Raji (cell line): ENCODE measurements around the gene PRR29.

Source experiments
- POLR2A ChIP-seq: IDR thresholded peaks from 2 replicates; pipeline ENCODE4 v1.6.1; 2011; ENCODE audit warnings: low read depth, low read length, control low read depth; ENCODE audit not compliant: insufficient read depth

Gene PRR29

DNA sequence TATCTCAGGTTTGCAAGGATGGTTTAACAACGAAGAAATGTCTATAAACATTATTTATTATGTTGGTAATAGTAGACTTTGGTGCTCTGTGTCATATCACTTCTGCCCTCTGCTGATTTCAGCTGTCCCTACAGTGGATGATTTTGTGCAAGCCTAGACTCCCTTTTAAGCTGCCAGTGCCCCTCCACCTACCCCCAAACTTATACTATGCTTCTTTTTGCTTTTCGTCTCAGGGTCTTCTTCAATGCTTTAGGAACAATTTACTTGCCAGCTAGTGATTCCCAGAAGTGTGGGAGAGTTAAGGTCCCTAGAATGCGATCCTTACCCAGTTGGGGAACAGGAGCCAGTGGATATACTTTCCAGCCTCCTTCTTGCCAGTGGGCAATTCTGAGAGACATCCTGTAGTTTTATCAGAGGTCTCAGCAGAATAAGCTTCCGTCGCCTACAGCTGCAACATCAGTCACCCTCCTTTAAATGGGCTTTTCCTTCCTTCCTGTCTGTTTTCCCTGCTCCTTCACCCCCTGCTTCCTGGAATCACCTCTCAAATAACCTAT is 18.2 kb downstream of the PRR29 start:
- TF ChIP-seq POLR2A, result no peak

DNA sequence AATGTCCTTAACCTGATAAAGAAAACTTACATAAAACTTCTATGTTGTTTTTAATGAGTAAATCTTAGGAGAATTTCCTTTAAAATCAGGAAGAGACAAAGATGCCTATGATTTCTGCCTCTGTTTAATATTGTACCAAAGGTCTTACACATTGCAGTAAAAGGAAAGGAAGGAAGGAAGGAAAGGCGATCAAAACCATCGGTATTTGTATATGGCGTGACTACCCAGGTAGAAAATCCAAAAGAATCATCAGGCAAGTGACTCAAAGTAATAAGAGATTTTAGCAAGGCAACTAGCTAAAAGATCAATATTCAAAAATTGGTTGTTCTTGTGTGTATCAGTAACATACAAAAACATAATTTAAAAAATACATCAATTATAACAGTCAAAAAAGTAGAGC is 18.8 kb downstream of the PRR29 start:
- no peak for TF ChIP-seq POLR2A

DNA sequence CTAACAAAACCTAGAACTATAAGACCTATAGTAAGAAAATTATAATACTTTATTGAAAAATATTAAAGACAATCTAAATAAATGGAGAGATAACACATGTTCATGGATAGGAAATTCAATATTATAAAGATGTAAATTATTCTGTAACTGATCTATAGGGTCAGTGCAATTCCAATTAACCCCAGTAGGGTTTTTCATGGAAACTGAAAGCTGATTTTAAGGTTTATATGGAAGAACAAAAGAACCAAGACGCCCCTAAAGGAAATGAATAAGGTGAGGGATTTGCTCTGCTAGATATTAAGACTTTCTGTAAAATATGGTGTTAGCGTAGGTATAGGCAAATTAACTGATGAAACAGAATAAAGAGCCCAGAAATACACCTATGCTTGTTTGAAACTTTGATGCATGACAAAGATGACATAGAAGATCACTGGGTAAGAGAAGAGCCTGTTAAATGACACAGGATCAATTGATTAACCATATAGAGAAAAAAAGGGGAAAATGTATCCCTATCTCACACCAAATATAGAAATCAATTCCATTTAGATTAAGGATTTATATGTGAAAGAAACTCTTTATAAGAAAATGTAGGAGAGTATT is 19.3 kb downstream of the PRR29 start:
- no peak for TF ChIP-seq POLR2A

- TF ChIP-seq POLR2A, result peak; percentile 93
Measured at GRCh38 chr17:64020056-64020766, 22.1 kb downstream of the PRR29 start, which contains the start of gene ICAM2. TSS of gene ICAM2 (minus strand) at chr17:64020633. CDS start at chr17:64006691, 13,942 bp downstream.

DNA sequence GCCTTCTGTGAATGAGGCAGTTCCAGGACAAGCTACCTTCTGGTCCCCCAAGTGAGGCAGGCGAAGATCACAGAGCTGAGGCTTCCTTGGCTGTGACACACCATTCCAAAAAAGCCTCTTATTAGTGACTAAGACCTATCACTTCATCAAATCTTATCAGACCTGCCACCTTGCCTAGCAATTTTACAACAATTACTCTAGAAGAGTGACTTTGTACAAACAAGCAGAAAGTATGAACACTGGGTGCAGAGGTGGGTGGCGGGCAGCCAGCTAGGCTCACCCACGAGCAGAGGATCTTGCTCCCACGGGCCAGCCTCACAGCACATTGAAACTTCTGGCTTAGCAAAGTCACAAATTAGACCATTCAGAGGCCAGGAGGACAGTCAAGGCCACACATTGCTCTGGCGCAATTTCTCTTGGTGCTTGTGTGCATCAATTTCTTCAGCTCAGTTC is 24.5 kb downstream of the PRR29 start:
- TF ChIP-seq POLR2A, result no peak

DNA sequence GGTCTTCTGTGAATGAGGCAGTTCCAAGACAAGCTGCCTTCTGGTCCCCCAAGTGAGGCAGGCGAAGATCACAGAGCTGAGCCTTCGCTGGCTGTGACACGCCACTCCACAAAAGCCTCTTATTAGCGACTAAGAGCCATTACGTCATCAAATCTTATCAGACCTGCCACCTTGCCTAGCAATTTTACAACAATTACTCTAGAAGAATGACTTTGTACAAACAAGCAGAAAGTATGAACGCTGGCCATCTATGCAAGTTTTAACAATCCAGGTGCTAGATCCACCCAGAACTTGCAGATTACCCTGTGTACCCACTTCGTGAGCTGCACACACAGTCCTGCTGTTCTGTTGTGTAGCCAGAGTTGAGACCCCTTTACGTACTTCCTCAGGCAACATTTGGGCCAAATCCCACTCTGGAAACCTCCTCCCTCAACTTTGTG is 26.1 kb downstream of the PRR29 start:
- no peak for TF ChIP-seq POLR2A

- TF ChIP-seq POLR2A, result no peak
Measured at GRCh38 chr17:64024781-64025731, 26.9 kb downstream of the PRR29 start.

DNA sequence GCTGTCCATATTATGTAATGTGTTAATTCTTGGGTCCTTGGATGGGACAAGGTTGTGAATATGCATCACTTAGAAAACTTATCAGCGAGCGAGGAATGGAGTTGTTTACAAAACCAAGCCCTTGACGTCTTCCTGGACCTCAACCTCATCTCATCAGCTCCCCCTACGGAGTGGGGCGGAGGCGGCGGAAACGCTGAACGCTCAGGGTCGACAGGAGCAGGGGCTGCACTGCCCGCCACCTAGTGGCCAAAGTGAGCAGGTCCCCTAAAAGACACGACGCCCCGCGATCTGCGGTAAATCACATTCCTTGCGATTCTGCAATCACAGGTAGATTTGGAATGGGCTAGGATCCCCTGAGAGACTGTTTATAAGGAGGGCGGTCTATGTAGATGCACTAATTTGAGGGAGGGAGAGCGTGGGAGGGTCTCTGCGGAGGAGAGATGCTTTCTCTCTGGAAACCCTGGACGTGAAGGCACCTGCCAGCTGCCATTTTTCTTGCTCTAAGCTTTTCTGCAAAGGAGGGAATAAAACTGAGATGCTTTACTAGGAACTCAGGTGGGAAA is 27.7 kb downstream of the PRR29 start:
- 0 out of 2 replicates have a peak, but pooled peaks have one; percentile 21 for TF ChIP-seq POLR2A

DNA sequence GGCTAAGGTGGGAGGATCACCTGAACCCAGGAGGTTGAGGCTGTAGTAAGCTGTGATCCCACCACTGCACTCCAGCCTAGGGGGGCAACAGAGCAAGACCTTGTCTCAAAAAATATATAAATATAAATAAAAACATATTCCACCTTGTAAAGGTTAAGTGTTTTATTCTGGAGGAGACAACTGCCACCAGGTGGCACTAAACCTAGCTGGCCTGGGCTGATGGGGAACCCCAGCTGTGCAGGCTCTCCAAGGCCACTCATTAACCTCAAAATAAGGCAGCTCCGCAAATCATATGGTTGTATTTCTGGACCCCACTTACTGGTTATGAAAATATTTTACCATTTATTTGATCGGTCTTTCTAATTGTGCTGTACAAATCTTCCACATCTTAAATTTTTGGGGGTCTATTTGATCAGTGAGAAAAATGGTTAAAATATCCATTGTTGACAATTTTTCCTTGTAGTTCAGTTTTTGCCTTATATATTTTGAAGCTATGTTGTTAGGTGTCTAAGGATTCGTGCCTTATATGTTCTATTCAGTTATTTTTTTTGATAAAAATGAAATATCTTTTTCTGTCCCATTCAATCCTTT is 30.8 kb downstream of the PRR29 start:
- TF ChIP-seq POLR2A, result no peak

- no peak for TF ChIP-seq POLR2A
Measured at GRCh38 chr17:64032081-64032480, 33.9 kb downstream of the PRR29 start.

- no peak for TF ChIP-seq POLR2A
Measured at GRCh38 chr17:64036198-64036922, 38.2 kb downstream of the PRR29 start.

GRCh38 chr17:64037180-64037579 is 39.0 kb downstream of the PRR29 start:
- TF ChIP-seq POLR2A, result no peak

- TF ChIP-seq POLR2A, result no peak
Measured at GRCh38 chr17:64037802-64038201, 39.7 kb downstream of the PRR29 start.
